ACC112 (cell line): ENCODE data around the gene ATP9A.
A peak's percentile ranks its signal among the peaks of the same experiment; 100 is the strongest.
"Not testable (repeated sequence)": the region's sequence is repeated elsewhere in the genome, so short reads cannot be mapped to it uniquely, and the experiment has no call there.

Experiments
- H2AFZ ChIP-seq: fragments of 200-600 bp; sonication (generic); one replicate; pipeline ENCODE4 v1.6.0; 2017; ENCODE audit warnings: antibody characterized with exemption, low read length; ENCODE audit not compliant: unreplicated experiment
- H3K27ac ChIP-seq: fragments of 200-600 bp; sonication (generic); 2 replicates; pipeline ENCODE4 v1.5.1; 2014; ENCODE audit warnings: low read depth, mild to moderate bottlenecking, antibody characterized with exemption, low read length, moderate library complexity
- H3K27me3 ChIP-seq: fragments of 200-600 bp; sonication (generic); 2 replicates; pipeline ENCODE4 v1.6.1; 2014; ENCODE audit warnings: mild to moderate bottlenecking, antibody characterized with exemption, low read length, moderate library complexity, mixed read lengths; ENCODE audit not compliant: insufficient read depth
- H3K36me3 ChIP-seq: fragments of 200-600 bp; sonication (generic); 2 replicates; pipeline ENCODE4 v1.6.1; 2016; ENCODE audit warnings: mild to moderate bottlenecking, antibody characterized with exemption, low read length, moderate library complexity, mixed read lengths; ENCODE audit not compliant: insufficient read depth
- H3K4me1 ChIP-seq: fragments of 200-600 bp; sonication (generic); one replicate; pipeline ENCODE4 v1.6.1; 2016; ENCODE audit warnings: low read length, mixed read lengths; ENCODE audit not compliant: insufficient read depth, unreplicated experiment, control insufficient read depth
- H3K4me3 ChIP-seq: fragments of 200-600 bp; sonication (generic); 2 replicates; pipeline ENCODE4 v1.5.1; 2014; ENCODE audit warnings: mild to moderate bottlenecking, low read depth, low read length
- H3K79me2 ChIP-seq: fragments of 200-600 bp; sonication (generic); one replicate; pipeline ENCODE4 v1.6.0; 2016; ENCODE audit warnings: low read length; ENCODE audit not compliant: control insufficient read depth, unreplicated experiment, insufficient read depth

The ATP9A gene

DNA sequence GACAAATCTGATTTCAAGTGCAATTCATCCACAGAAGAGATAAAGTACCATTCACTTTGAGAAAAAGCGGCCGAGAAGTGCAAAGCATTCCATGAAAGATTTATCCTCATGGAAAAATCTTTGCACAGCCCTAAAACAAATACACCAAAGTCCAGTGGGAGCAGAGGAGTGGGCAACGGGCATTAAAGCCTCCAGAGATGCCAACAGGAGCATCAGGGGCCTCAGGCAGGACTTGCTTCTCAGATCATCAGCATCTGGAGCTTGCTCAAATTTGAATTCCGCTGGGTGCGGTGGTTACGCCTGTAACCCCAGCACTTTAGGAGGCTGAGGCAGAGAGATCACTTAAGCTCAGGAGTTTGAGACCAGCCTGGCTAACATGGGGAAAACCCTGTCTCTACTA lies 115.0 kb downstream of the ATP9A start:
- H3K4me1 ChIP-seq, result peaks cover 10% of the 10 kb centered on the region
- H3K36me3 ChIP-seq, result no peaks in the 10 kb centered on the region
- H2AFZ ChIP-seq, result no peak overlapping the region
- no peaks in the 10 kb centered on the region for H3K27me3 ChIP-seq
- no peak overlapping the region for H3K27ac ChIP-seq
- no peaks in the 10 kb centered on the region for H3K79me2 ChIP-seq
- H3K4me3 ChIP-seq, result no peak overlapping the region

DNA sequence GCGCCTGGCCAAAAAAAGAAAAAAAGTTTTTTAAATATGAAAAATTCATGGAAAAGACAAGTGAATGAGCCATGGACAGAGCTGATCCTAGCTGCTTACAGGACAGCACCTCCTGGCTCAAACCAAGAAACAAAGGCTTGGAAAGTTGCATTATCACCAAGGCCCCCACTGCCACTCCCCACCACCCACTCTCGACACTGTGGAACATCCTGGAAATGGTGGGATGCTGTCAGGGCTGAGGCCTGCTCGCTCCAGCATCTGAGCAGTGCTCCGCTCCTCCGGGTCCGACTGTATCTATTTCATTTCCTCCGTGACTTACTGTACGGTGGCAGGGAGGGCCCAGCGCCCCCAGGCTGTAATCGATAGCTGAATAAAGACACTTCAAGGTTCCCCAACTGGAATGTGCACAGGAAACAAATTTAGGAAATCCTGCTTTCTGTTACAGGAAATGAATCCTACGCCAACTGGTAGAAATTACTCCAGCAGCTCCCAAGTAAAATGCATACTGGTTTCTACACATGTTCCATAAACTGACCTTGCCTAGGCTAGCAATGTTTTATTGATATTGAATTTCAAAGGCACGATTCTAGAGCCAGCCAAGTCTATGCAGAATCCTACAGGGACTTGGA lies 116.2 kb downstream of the ATP9A start:
- Histone ChIP-seq H3K27me3 (no peaks in the 10 kb centered on the region), H3K4me1 (peaks cover 10% of the 10 kb centered on the region), H2AFZ (no peak overlapping the region), H3K36me3 (no peaks in the 10 kb centered on the region), H3K27ac (no peak overlapping the region), H3K79me2 (no peaks in the 10 kb centered on the region), H3K4me3 (no peak overlapping the region)

DNA sequence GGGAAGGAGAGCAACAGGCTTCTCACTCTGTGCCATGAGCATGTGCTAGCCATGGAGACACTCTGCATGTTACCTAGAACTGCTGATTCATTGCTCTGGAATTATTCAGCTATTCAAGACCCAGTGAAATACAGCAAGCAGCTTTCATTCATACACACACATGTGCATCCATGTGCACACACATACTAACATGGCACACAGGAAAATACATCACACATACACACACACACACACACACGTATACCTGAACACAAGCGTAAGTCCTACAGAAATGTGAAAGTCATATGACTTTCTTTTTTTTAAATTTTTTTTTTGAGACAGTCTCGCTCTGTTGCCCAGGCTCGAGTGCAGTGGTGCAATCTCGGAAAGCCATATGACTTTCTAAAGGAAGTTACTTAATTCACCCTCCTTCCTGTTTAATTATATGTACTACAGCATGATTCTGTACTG lies 117.5 kb downstream of the ATP9A start:
- peaks cover 10% of the 10 kb centered on the region for H3K4me1 ChIP-seq
- H3K27me3 ChIP-seq, result no peaks in the 10 kb centered on the region
- no peaks in the 10 kb centered on the region for H3K36me3 ChIP-seq
- no peak overlapping the region for H2AFZ ChIP-seq
- peak overlapping the region; percentile 16; the same call in 1 of the 2 replicates for H3K27ac ChIP-seq
- H3K79me2 ChIP-seq, result no peaks in the 10 kb centered on the region
- no peak overlapping the region for H3K4me3 ChIP-seq

DNA sequence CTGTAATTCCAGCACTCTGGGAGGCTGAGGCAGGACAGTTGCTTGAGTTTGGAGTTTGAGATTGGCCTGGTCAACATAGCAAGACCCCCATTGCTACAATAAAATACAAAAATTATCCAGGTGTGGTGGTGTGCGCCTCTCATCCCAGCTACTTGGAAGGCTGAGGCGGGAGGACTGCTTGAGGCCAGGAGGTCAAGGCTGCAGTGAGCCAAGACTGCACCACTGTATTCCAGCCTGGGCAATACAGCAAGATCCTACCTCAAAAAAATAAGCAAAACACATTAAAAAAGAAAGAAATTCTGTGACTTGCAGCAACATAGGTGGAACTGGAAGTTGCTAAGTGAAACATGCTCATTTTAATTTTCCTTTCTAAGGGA lies 119.6 kb downstream of the ATP9A start:
- Histone ChIP-seq H3K36me3 (no peaks in the 10 kb centered on the region), H3K4me1 (peaks cover 10% of the 10 kb centered on the region), H3K79me2 (no peaks in the 10 kb centered on the region), H3K27me3 (no peaks in the 10 kb centered on the region), H2AFZ (no peak overlapping the region), H3K4me3 (no peak overlapping the region), H3K27ac (no peak overlapping the region)

DNA sequence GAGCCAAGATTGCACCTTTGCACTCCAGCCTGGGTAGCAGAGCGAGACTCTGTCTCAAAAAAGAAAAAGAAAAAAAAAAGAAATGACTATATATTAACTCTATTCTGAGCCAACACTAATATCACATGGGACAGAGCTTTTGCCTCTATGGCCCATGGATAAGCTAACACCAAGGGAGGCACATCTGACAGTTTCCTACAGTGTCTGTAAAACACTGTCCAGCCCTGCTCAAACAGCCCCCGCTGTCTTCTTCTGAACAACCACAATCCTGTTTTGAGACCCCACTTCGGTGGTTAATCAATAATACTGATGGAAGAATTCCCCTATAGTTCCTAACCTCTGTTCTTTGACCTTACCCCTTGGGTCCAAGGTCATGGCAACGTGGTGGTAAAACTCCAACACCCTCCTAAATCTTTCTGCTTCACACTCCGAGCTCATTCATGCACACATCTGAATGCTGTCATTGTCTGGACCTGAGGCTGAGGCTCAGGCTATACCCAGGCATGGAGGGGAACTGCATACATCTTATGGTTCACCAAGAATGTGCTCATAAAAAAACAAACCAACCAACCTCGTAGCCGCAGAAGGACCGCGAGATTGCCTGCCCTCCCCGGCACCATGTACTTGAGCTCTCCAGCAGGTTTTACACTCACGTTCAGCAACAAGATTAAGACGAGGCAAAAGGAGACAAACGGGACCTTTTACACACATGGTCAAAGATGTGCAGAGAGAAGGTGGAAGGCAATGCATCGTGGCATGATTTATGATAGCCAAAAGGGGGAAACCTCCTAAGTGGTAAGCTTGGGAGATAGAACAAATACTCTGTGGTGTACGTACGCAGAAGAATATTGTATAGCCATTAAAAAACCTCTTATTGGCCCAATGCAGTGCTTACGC lies 120.3 kb downstream of the ATP9A start:
- Histone ChIP-seq H3K4me1 (peaks cover 10% of the 10 kb centered on the region), H3K27ac (no peak overlapping the region)

DNA sequence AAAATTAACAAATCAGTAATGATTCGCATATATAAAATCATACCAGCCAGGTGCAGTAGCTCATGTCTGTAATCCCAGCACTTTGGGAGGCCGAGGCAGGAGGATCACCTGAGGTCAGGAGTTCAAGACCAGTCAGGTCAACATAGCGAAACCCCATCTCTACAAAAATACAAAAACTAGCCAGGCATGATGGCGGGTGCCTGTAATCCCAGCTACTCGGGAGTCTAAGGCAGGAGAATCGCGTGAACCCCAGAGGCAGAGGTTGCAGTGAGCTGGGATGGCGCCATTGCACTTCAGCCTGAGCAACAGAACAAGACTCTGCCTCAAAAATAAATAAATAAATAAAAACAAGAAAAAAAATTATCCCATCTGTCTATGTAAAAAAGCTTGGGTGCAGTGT lies 124.4 kb downstream of the ATP9A start:
- not testable (repeated sequence) for H3K79me2 ChIP-seq, H3K4me1 ChIP-seq, H3K27me3 ChIP-seq, H3K27ac ChIP-seq, H3K36me3 ChIP-seq, H3K4me3 ChIP-seq, H2AFZ ChIP-seq

More for the DNA sequence above, 120.3 kb downstream of the ATP9A start:
- Histone ChIP-seq H2AFZ (no peak overlapping the region), H3K36me3 (no peaks in the 10 kb centered on the region), H3K4me3 (no peak overlapping the region), H3K79me2 (no peaks in the 10 kb centered on the region), H3K27me3 (no peaks in the 10 kb centered on the region)

DNA sequence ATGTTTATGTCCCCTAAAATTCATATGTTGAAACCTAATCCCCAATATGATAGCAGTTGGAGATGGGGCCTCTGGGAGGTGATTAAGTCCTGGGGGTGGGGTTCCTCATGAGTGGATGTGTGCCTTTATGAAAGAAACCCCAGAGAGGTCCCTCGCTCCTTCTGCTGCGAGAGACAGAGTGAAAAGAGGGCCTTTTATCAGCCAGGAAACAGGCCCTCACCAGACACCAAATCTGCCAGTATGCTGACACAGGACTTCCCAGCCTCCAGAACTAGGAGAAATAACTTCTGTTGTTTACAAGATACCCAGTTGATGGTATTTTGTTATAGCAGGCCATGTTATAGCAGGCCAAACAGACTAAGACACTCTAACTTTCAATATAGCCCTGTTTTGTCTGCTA lies 124.8 kb downstream of the ATP9A start:
- Histone ChIP-seq H3K27me3 (no peaks in the 10 kb centered on the region), H3K79me2 (no peaks in the 10 kb centered on the region), H3K27ac (no peak overlapping the region), H2AFZ (no peak overlapping the region), H3K4me1 (no peaks in the 10 kb centered on the region), H3K36me3 (no peaks in the 10 kb centered on the region), H3K4me3 (no peak overlapping the region)

DNA sequence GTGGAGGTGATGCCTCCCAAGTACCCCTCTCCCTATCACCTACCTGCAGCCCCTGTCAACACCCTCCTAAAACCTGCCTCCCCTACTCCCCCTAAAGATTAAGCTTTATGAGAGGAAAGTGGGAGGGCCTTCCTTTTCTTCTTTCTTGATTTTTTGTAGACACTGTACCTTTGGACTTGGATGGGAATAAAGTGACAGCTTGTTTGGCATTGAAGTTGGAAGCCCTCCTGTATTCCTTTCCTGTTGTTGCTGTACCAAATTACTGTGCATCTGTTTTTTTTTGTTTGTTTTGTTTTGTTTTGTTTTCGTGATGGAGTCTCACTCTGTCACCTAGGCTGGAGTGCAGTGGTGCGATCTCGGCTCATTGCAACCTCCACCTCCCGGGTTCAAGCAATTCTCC lies 126.3 kb downstream of the ATP9A start:
- Histone ChIP-seq H3K79me2 (no peaks in the 10 kb centered on the region), H2AFZ (no peak overlapping the region), H3K4me3 (no peak overlapping the region), H3K27me3 (no peaks in the 10 kb centered on the region), H3K27ac (no peak overlapping the region), H3K36me3 (no peaks in the 10 kb centered on the region), H3K4me1 (no peaks in the 10 kb centered on the region)

DNA sequence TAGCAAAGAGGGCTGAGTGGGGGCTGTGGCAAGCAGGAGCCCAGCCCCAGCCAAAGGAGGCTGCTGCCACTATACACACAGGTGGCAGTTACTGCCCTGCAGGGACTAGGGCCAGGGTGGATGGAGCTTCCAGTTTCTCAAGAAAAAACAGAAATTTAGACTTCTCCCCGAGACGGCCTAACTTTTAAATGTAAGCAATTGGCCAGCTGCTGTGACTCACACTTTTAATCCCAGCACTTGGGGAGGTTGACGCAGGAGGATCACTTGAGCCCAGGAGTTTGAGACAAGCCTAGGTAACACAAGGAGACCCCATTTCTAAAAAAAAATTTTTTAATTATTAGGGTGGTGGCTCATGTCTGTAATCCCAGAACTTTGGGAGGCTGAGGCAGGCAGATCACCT lies 127.4 kb downstream of the ATP9A start:
- no peaks in the 10 kb centered on the region for H3K27me3 ChIP-seq
- no peaks in the 10 kb centered on the region for H3K79me2 ChIP-seq
- no peak overlapping the region for H3K27ac ChIP-seq
- no peaks in the 10 kb centered on the region for H3K36me3 ChIP-seq
- no peak overlapping the region for H3K4me3 ChIP-seq
- no peaks in the 10 kb centered on the region for H3K4me1 ChIP-seq
- H2AFZ ChIP-seq, result no peak overlapping the region

DNA sequence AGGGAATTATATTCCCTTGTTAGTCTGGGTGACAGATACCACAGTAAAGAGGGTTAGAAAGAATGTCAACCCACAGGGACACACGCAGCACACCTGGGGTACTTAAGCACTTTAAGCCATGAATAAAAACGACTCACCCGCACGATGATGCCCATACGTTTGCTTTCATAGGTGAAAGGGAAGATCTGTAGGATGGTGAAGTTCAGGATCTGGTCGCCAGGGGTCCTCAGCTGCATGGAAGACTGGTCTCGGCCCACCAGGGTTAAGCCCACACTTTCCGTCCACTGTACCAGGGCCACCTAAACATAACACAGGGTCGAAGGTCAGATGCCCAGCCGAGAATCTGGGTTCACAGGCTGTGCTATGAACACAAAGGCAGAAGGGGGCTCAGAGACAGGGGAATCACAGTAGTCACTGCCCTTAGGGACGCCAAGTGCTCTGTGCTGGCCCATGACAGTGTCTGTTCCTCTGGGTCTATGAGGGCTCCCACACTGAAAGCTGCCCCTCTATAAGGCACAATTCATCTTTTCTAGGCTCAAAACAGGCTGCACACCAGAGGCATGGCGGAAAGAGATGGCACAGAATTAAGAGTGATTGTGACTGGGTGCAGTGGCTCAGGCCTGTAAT lies 128.9 kb downstream of the ATP9A start:
- H3K4me3 ChIP-seq, result peak overlapping the region; percentile 55
- no peaks in the 10 kb centered on the region for H3K79me2 ChIP-seq
- H3K27ac ChIP-seq, result no peak overlapping the region
- no peaks in the 10 kb centered on the region for H3K27me3 ChIP-seq
- no peaks in the 10 kb centered on the region for H3K36me3 ChIP-seq
- H3K4me1 ChIP-seq, result no peaks in the 10 kb centered on the region
- H2AFZ ChIP-seq, result no peak overlapping the region
